ENCODE measurements around the gene SMIM14. TPM values are rescaled to one million over a fixed set of nuclear protein-coding genes. Genes with fewer than 3 reads are reported as not detected.
"Not testable (repeated sequence)": the region's sequence is repeated elsewhere in the genome, so short reads cannot be mapped to it uniquely, and the experiment has no call there.

SMIM14 gene
- total RNA-seq, 1 experiment from 2014 or later: 1.3 TPM

- no peak overlapping the region for H3K4me3 ChIP-seq
These were observed 114.3 kb downstream of the SMIM14 start for GRCh38 chr4:39524161-39524957.

GRCh38 chr4:39522068-39522467 is 116.6 kb downstream of the SMIM14 start:
- no peak overlapping the region for H3K27ac ChIP-seq
- H3K27me3 ChIP-seq: no peaks in the 10 kb centered on the region
- no peak overlapping the region for H3K4me3 ChIP-seq
- H3K4me1 ChIP-seq: no peaks in the 10 kb centered on the region
- H3K36me3 ChIP-seq: peaks cover 16% of the 10 kb centered on the region
- DNase-seq: no peak
- H3K9me3 ChIP-seq (replicated peaks): no peaks in the 10 kb centered on the region

More at GRCh38 chr4:39524161-39524957, 114.3 kb downstream of the SMIM14 start:
- Histone ChIP-seq H3K27me3 (no peaks in the 10 kb centered on the region), H3K27ac (no peak overlapping the region), H3K36me3 (peaks cover 5% of the 10 kb centered on the region), H3K4me1 (no peaks in the 10 kb centered on the region), H3K9me3 (replicated peaks) (no peaks in the 10 kb centered on the region)
- DNase-seq: no peak

- H3K9me3 ChIP-seq (replicated peaks): no peaks in the 10 kb centered on the region
These were observed 117.3 kb downstream of the SMIM14 start for GRCh38 chr4:39521253-39521919.

GRCh38 chr4:39518484-39518883 is 120.2 kb downstream of the SMIM14 start:
- H3K36me3 ChIP-seq: peaks cover 29% of the 10 kb centered on the region
- H3K27ac ChIP-seq: no peak overlapping the region
- H3K27me3 ChIP-seq: no peaks in the 10 kb centered on the region
- H3K4me3 ChIP-seq: no peak overlapping the region
- no peaks in the 10 kb centered on the region for H3K9me3 ChIP-seq (replicated peaks)
- no peak for DNase-seq
- H3K4me1 ChIP-seq: no peaks in the 10 kb centered on the region

More at GRCh38 chr4:39521253-39521919, 117.3 kb downstream of the SMIM14 start:
- no peak for DNase-seq
- Histone ChIP-seq H3K4me1 (no peaks in the 10 kb centered on the region), H3K36me3 (peaks cover 20% of the 10 kb centered on the region), H3K4me3 (no peak overlapping the region), H3K27me3 (no peaks in the 10 kb centered on the region), H3K27ac (no peak overlapping the region)

- no peak overlapping the region for H3K4me3 ChIP-seq
- no peaks in the 10 kb centered on the region for H3K9me3 ChIP-seq (replicated peaks)
- no peak for DNase-seq
- peaks cover 38% of the 10 kb centered on the region for H3K36me3 ChIP-seq
- H3K27ac ChIP-seq: no peak overlapping the region
- no peaks in the 10 kb centered on the region for H3K27me3 ChIP-seq
- H3K4me1 ChIP-seq: no peaks in the 10 kb centered on the region
These were observed 122.2 kb downstream of the SMIM14 start for GRCh38 chr4:39516407-39516966.

GRCh38 chr4:39515669-39516401 is 122.8 kb downstream of the SMIM14 start:
- H3K4me3 ChIP-seq; H3K9me3 ChIP-seq (replicated peaks); H3K27ac ChIP-seq; DNase-seq; H3K4me1 ChIP-seq; H3K27me3 ChIP-seq: not testable (repeated sequence)
- peaks cover 42% of the 10 kb centered on the region for H3K36me3 ChIP-seq

GRCh38 chr4:39514888-39515401 is 123.7 kb downstream of the SMIM14 start:
- peaks cover 48% of the 10 kb centered on the region for H3K36me3 ChIP-seq

GRCh38 chr4:39514266-39514665 is 124.4 kb downstream of the SMIM14 start:
- not testable (repeated sequence) for H3K27ac ChIP-seq

More at GRCh38 chr4:39514888-39515401, 123.7 kb downstream of the SMIM14 start:
- Histone ChIP-seq H3K27ac (no peak overlapping the region), H3K4me1 (no peaks in the 10 kb centered on the region), H3K9me3 (replicated peaks) (no peaks in the 10 kb centered on the region), H3K27me3 (no peaks in the 10 kb centered on the region), H3K4me3 (no peak overlapping the region)
- no peak for DNase-seq

GRCh38 chr4:39510348-39510929 is 128.2 kb downstream of the SMIM14 start:
- Histone ChIP-seq H3K9me3 (replicated peaks) (no peaks in the 10 kb centered on the region), H3K36me3 (peaks cover 70% of the 10 kb centered on the region), H3K4me3 (no peak overlapping the region), H3K27ac (no peak overlapping the region), H3K27me3 (no peaks in the 10 kb centered on the region), H3K4me1 (no peaks in the 10 kb centered on the region)
- DNase-seq: no peak

More at GRCh38 chr4:39514266-39514665, 124.4 kb downstream of the SMIM14 start:
- not testable (repeated sequence) for H3K4me1 ChIP-seq; H3K4me3 ChIP-seq; H3K27me3 ChIP-seq; H3K9me3 ChIP-seq (replicated peaks); DNase-seq
- peaks cover 52% of the 10 kb centered on the region for H3K36me3 ChIP-seq

- no peaks in the 10 kb centered on the region for H3K4me1 ChIP-seq
- no peaks in the 10 kb centered on the region for H3K27me3 ChIP-seq
- no peak overlapping the region for H3K4me3 ChIP-seq
- H3K27ac ChIP-seq: no peak overlapping the region
- peaks cover 85% of the 10 kb centered on the region for H3K36me3 ChIP-seq
- DNase-seq: no peak
- no peaks in the 10 kb centered on the region for H3K9me3 ChIP-seq (replicated peaks)
These were observed 133.1 kb downstream of the SMIM14 start for GRCh38 chr4:39505581-39505980.

GRCh38 chr4:39504538-39504937 is 134.1 kb downstream of the SMIM14 start:
- H3K4me1 ChIP-seq: no peaks in the 10 kb centered on the region
- no peak overlapping the region for H3K4me3 ChIP-seq
- peaks cover 81% of the 10 kb centered on the region for H3K36me3 ChIP-seq
- no peaks in the 10 kb centered on the region for H3K27me3 ChIP-seq
- H3K27ac ChIP-seq: no peak overlapping the region
- DNase-seq: no peak
- no peaks in the 10 kb centered on the region for H3K9me3 ChIP-seq (replicated peaks)

GRCh38 chr4:39502664-39503035 is 136.0 kb downstream of the SMIM14 start:
- not testable (repeated sequence) for H3K27ac ChIP-seq; H3K4me1 ChIP-seq; DNase-seq; H3K27me3 ChIP-seq; H3K9me3 ChIP-seq (replicated peaks); H3K4me3 ChIP-seq
- peaks cover 75% of the 10 kb centered on the region for H3K36me3 ChIP-seq

- no peaks in the 10 kb centered on the region for H3K4me1 ChIP-seq
- no peak overlapping the region for H3K27ac ChIP-seq
- H3K9me3 ChIP-seq (replicated peaks): no peaks in the 10 kb centered on the region
- no peak for DNase-seq
- H3K4me3 ChIP-seq: no peak overlapping the region
- H3K27me3 ChIP-seq: no peaks in the 10 kb centered on the region
- H3K36me3 ChIP-seq: peaks cover 71% of the 10 kb centered on the region
These were observed 136.5 kb downstream of the SMIM14 start for GRCh38 chr4:39502019-39502663.

GRCh38 chr4:39498727-39499020 is 140.0 kb downstream of the SMIM14 start:
- Histone ChIP-seq H3K36me3 (peaks cover 41% of the 10 kb centered on the region), H3K9me3 (replicated peaks) (no peaks in the 10 kb centered on the region), H3K4me1 (no peaks in the 10 kb centered on the region), H3K27me3 (no peaks in the 10 kb centered on the region), H3K4me3 (no peak overlapping the region), H3K27ac (no peak overlapping the region)
- DNase-seq: no peak

Measured in SJCRH30 (cell line).